Embryonic facial prominence (tissue), 1 donor: Measurements from ENCODE around the gene FILIP1.
"Not testable (repeated sequence)": the region's sequence is repeated elsewhere in the genome, so short reads cannot be mapped to it uniquely, and the experiment has no call there.

Source experiments
- DNase-seq: peaks from one replicate; pipeline ENCODE4 v3.0.0-alpha.2; 2016; ENCODE audit errors: extremely low spot score

FILIP1 gene

GRCh38 chr6:75419980-75420379, 73.6 kb downstream of the FILIP1 start:
- DNase-seq: no peak

GRCh38 chr6:75419416-75419815, 74.2 kb downstream of the FILIP1 start:
- no peak for DNase-seq

- DNase-seq: no peak
These were observed 75.4 kb downstream of the FILIP1 start for GRCh38 chr6:75418233-75418632.

GRCh38 chr6:75416443-75416842, 77.2 kb downstream of the FILIP1 start:
- no peak for DNase-seq

GRCh38 chr6:75415804-75416203, 77.8 kb downstream of the FILIP1 start:
- DNase-seq: no peak

GRCh38 chr6:75414445-75415021, 79.1 kb downstream of the FILIP1 start:
- DNase-seq: no peak

DNA sequence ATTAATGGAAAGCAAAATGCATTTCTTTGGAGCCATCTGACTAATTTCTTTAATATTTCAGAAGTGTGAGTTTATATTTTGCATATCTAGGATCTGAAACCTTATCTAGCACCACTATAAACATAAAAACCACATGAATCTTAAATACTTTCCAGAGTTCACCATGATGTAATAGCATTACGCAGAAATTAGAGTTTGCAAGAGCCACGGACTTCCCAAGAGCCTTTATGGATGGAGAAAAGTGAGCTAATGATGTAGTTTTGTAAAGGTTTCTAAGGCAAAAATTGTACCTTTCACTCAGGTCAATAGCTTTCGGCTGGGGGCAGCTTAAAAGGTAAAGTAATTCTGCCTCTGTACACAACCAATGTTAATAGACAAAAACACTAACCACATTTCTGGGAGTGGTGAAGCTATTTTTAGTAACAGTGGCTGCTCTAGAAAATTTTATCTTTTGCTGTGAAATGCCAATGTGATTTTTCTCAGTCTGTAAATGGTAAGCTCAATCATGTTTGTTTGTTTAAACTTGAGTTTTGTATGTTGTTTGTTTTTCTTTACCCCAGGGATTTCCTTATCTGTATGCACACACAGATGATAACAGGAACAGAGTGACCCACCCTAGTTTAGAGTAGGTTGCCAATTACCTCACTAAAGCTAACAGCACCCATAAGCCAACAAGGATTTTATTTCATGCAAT, 80.5 kb downstream of the FILIP1 start:
- DNase-seq: no peak

- DNase-seq: not testable (repeated sequence)
These were observed 83.0 kb downstream of the FILIP1 start for GRCh38 chr6:75410564-75410963.

- DNase-seq: no peak
These were observed 83.7 kb downstream of the FILIP1 start for GRCh38 chr6:75409928-75410327.

DNA sequence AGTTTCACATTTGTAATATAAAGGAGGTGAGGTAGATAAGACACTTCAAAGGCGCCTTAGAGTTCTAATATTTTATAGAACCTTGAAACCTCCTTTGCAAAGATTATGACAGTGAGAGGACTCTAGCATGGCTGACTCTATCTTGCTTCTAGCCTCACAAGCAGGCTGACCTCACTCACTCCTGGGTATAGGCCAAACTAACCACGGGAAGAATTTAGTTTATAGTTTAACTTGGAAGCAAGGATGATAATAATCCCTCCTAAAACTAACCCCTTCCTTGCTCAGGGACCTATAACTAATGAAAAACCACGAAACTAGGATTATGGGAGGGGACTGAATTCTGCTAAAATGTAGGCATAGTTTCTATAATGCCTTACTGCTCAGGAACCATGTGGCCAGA, 84.3 kb downstream of the FILIP1 start:
- no peak for DNase-seq

DNA sequence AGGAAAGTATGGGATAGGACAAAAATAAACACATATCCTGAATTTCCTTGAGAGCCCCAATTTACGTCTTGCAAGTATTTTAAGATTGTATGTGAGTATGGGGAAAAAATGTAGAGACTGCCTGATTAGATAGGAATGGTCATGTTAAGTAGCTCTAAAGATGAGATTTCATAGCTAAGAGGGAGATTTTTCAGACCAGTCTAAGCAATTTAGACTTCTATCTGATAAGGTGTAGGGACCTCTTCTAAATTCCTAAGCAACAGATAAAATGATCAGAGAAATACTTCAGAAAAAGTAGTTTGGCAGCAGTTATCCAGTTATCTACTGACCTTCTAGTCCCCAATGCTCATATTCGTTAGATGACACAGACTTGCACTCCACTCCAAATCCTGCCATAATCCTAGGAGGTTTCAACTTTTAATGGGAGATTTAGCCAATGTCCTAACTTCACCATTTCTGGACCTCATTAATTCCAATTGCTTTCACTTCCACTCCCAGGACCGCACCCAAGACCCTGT, 90.0 kb downstream of the FILIP1 start:
- DNase-seq: no peak

- DNase-seq: no peak
These were observed 91.3 kb downstream of the FILIP1 start for GRCh38 chr6:75402296-75402695.

- DNase-seq: no peak
These were observed 95.7 kb downstream of the FILIP1 start for GRCh38 chr6:75397656-75398465.

GRCh38 chr6:75397171-75397570, 96.4 kb downstream of the FILIP1 start:
- no peak for DNase-seq

GRCh38 chr6:75396005-75396800, 97.4 kb downstream of the FILIP1 start:
- no peak for DNase-seq

GRCh38 chr6:75393806-75394205, 99.8 kb downstream of the FILIP1 start:
- DNase-seq: no peak

GRCh38 chr6:75391276-75391675, 102.3 kb downstream of the FILIP1 start:
- DNase-seq: no peak

DNA sequence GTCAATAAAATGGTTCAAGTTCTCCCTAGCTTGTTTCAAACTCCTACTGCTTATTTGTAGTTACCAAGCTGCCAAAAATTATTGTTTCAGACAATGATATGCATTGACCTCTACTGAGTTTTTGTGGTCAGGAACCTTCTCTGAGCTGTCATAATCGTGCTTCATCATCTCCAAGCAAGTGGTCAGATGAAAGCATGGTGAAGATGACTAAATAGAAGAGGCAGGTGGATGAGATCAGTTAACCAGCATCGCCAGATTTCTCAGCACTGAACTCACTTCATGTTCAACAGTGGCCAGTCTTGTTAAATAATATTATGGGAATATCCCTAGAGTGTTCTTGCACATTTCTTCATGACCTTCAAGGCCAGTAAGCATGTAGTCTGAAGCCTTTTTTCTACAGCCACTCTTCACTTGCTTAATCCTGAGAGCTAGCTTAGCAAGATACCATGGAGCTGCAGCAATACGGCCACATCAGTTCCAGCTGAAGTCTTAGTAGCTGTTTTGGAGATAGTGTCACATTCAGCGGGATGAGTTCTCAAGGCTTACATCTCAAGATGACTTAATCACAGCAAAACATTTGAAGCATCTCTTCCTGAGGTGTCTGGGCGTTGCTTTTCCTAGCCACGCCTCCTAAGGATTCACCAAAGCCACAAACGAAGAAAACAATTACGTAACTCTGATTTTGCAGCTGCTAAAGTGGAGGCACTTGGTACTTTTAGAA, 107.4 kb downstream of the FILIP1 start:
- no peak for DNase-seq

DNA sequence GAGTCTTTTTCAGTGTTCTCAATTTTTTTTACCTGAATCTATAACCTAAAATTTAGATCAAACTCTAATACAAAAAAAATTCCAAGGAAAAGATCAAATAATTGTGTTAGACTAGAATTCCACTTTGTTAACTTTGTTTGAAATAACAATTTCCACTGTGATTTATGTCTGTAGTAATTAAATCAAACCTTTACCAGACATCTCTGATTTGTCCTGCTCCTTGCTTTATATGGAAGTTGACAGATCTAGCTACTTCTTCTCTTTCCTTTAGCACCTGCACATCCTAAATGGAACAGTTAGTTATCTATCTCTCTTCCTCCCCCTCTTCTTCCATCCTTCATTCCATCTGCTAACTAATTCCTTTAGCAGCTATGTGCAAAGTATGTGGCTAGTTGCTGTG, 109.5 kb downstream of the FILIP1 start:
- DNase-seq: no peak

DNA sequence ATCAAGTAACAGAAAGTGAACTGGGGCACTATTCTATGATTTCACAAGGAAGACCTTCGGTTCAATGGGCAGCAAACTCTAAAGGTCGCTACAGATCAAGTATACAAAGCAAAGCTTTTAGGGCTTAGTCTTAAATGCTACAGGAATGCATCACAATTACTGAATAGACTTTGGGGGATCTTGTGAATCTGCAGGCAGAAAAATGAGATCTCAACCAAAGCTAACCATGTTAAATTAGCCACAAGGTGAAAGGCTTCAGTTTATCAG, 111.0 kb downstream of the FILIP1 start:
- no peak for DNase-seq

DNA sequence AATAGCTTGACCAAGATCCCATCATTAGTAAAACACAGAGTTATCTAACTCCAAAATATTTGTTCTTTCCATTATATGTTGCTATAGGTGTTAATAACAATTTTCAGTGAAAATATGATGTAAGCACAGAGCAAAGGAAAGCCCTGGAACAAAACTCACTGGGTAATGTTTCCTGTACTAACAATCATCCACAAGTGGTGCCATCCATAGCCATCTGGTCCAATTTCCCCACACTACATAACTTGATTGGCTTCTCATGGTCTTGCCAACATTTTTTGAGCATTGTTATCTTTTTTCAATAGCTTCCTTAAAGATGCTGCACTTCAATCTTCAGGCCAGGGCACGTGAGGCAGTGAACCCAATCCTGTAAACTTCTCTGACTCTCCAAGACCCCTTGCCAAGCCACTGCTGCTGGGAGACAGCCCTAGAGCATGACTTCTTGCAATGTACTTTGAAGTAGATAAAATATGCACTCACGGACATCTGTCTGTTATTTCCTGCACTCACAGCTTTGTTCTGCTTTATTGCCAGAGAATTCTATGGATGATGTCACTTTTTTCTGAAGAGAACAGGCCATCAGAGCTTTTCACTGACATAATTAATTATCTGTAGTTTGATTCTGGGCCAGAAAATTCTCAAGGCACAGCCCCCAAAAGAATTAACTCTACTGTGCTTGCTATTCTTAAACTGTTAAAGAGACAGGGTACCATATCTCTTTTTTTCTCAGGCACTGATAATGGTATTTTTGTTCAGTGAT, 111.5 kb downstream of the FILIP1 start:
- DNase-seq: peak; percentile 36
